Measurements from ENCODE around the gene PIK3C2G.

The PIK3C2G gene

DNA sequence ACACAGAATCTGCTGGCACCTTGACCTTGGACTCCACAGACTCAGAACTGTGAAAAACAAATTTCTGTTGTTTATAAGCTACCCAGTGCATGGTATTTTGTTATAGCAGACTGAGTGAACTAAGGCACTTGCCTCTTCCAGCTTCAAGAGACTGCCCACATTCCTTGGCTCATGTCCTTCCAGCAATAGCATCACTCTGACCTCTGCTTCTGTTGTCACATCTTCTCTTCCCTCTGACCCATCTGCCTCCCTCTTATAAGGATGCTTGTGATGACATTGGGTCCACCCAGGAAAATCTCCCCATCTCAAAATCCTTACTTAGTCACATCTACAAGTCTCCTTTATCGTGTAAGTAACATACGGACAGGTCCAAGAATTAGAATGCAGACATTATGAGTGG lies 200.4 kb downstream of the PIK3C2G start:
- TF ChIP-seq, protein P1, sequence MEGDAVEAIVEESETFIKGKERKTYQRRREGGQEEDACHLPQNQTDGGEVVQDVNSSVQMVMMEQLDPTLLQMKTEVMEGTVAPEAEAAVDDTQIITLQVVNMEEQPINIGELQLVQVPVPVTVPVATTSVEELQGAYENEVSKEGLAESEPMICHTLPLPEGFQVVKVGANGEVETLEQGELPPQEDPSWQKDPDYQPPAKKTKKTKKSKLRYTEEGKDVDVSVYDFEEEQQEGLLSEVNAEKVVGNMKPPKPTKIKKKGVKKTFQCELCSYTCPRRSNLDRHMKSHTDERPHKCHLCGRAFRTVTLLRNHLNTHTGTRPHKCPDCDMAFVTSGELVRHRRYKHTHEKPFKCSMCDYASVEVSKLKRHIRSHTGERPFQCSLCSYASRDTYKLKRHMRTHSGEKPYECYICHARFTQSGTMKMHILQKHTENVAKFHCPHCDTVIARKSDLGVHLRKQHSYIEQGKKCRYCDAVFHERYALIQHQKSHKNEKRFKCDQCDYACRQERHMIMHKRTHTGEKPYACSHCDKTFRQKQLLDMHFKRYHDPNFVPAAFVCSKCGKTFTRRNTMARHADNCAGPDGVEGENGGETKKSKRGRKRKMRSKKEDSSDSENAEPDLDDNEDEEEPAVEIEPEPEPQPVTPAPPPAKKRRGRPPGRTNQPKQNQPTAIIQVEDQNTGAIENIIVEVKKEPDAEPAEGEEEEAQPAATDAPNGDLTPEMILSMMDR (IDR thresholded peaks at IDR 0.05), result no peak

- TF ChIP-seq, protein P1 (IDR thresholded peaks at IDR 0.05), result no peak
Measured at GRCh38 chr12:18462442-18462841, 201.1 kb downstream of the PIK3C2G start.

GRCh38 chr12:18467620-18468245 lies 206.4 kb downstream of the PIK3C2G start:
- TF ChIP-seq, protein P1 (IDR thresholded peaks at IDR 0.05), result no peak

DNA sequence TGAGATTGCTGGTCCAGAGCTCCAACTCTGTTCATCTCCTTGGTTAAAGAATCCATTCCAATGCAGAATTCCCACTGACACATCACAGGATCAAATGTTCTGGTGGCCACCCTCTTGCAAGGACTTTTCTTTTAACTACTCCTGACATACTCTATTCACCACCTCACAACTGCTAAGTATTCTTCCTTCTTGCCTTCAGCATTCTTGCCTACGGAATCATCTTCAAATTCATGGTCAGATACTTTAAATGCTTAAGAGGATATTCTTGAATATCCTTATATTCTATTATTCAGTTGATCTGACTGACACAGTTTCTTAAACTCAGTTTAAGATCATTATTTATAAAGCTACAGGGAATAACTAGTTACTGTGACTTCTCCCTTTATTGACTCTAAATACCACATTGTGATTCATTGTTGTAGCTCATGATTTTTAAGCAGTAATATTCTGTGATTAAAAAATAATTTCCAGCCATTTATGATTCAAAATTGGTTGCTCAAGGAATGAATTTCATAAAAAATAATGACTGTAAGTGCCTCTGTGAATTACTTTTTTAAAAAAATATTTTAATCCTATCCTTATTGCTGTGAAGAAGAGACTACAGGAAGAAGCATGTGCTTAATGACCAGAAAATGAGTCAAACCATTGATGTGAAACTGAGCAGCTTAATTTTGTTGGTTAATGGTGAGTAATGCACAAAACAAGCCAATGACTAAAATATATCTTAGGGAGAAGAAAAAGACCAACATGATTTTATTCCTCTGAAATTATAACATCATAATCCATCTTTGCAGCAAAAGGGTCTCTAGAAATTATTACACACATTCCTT lies 207.1 kb downstream of the PIK3C2G start:
- TF ChIP-seq, protein P1 (IDR thresholded peaks at IDR 0.05), result no peak

- TF ChIP-seq, protein P1 (IDR thresholded peaks at IDR 0.05), result no peak
Measured at GRCh38 chr12:18470251-18470650, 208.9 kb downstream of the PIK3C2G start.

- TF ChIP-seq, protein P1 (IDR thresholded peaks at IDR 0.05), result no peak
Measured at GRCh38 chr12:18472304-18472703, 211.0 kb downstream of the PIK3C2G start.

GRCh38 chr12:18472806-18473205 lies 211.5 kb downstream of the PIK3C2G start:
- TF ChIP-seq, protein P1 (IDR thresholded peaks at IDR 0.05), result no peak

All from LNCAP (cell line).